ENCODE measurements around the gene KCNQ1. TPM values are rescaled to one million over a fixed set of nuclear protein-coding genes. Genes with fewer than 3 reads are reported as not detected.

The KCNQ1 gene
- polyA plus RNA-seq, 2 donors, result 0.31 to 0.52 TPM

- Histone ChIP-seq H3K9me3 (ENCODE audit: control insufficient read depth in 2 of 2, insufficient read depth in 1 of 2, low read depth in 1 of 2, low read length in 1 of 2) (no peaks in the 10 kb centered on the region), H3K4me1 (ENCODE audit: control insufficient read depth in 2 of 2, insufficient read depth in 2 of 2, low read length in 1 of 2) (no peaks in the 10 kb centered on the region), H3K4me3 (ENCODE audit: low read depth in 1 of 2, low read length in 2 of 2) (no peak overlapping the region), H3K27me3 (ENCODE audit: control insufficient read depth in 1 of 2, insufficient read depth in 2 of 2, low read length in 2 of 2) (no peaks in the 10 kb centered on the region), H3K27ac (ENCODE audit: low read depth in 2 of 2, low read length in 1 of 2) (no peak overlapping the region), H3K36me3 (ENCODE audit: control insufficient read depth in 2 of 2, insufficient read depth in 2 of 2, low read length in 1 of 2) (no peaks in the 10 kb centered on the region)
- 78 to 86% methylated on average over 18 of the region's 18 CpGs for WGBS, 2 donors
These were observed 413.1 kb downstream of the KCNQ1 start for GRCh38 chr11:2857918-2858317.

GRCh38 chr11:2858995-2859698 is 414.3 kb downstream of the KCNQ1 start:
- no peak overlapping the region for H3K27ac ChIP-seq (ENCODE audit: low read depth in 2 of 2, low read length in 1 of 2)
- H3K4me3 ChIP-seq (ENCODE audit: low read depth in 1 of 2, low read length in 2 of 2), result no peak overlapping the region
- H3K4me1 ChIP-seq (ENCODE audit: control insufficient read depth in 2 of 2, insufficient read depth in 2 of 2, low read length in 1 of 2), result peaks cover 0 to under 1% of the 10 kb centered on the region in 2 donors
- no peaks in the 10 kb centered on the region for H3K9me3 ChIP-seq (ENCODE audit: control insufficient read depth in 2 of 2, insufficient read depth in 1 of 2, low read depth in 1 of 2, low read length in 1 of 2)
- no peaks in the 10 kb centered on the region for H3K36me3 ChIP-seq (ENCODE audit: control insufficient read depth in 2 of 2, insufficient read depth in 2 of 2, low read length in 1 of 2)
- H3K27me3 ChIP-seq (ENCODE audit: control insufficient read depth in 1 of 2, insufficient read depth in 2 of 2, low read length in 2 of 2), result no peaks in the 10 kb centered on the region
- WGBS, 2 donors, result 74 to 77% methylated on average over 16 of the region's 16 CpGs

GRCh38 chr11:2859699-2860037 is 414.9 kb downstream of the KCNQ1 start:
- no peak overlapping the region for H3K4me3 ChIP-seq (ENCODE audit: low read depth in 1 of 2, low read length in 2 of 2)

GRCh38 chr11:2860636-2861035 is 415.8 kb downstream of the KCNQ1 start:
- H3K36me3 ChIP-seq (ENCODE audit: control insufficient read depth in 2 of 2, insufficient read depth in 2 of 2, low read length in 1 of 2), result no peaks in the 10 kb centered on the region
- no peaks in the 10 kb centered on the region for H3K27me3 ChIP-seq (ENCODE audit: control insufficient read depth in 1 of 2, insufficient read depth in 2 of 2, low read length in 2 of 2)
- 52 to 57% methylated on average over 7 of the region's 7 CpGs for WGBS, 2 donors
- H3K27ac ChIP-seq (ENCODE audit: low read depth in 2 of 2, low read length in 1 of 2), result no peak overlapping the region
- H3K9me3 ChIP-seq (ENCODE audit: control insufficient read depth in 2 of 2, insufficient read depth in 1 of 2, low read depth in 1 of 2, low read length in 1 of 2), result no peaks in the 10 kb centered on the region
- peaks cover 0 to 2% of the 10 kb centered on the region in 2 donors for H3K4me1 ChIP-seq (ENCODE audit: control insufficient read depth in 2 of 2, insufficient read depth in 2 of 2, low read length in 1 of 2)
- H3K4me3 ChIP-seq (ENCODE audit: low read depth in 1 of 2, low read length in 2 of 2), result no peak overlapping the region

More at GRCh38 chr11:2859699-2860037, 414.9 kb downstream of the KCNQ1 start:
- 89 to 91% methylated on average over 10 of the region's 10 CpGs for WGBS, 2 donors
- Histone ChIP-seq H3K36me3 (ENCODE audit: control insufficient read depth in 2 of 2, insufficient read depth in 2 of 2, low read length in 1 of 2) (no peaks in the 10 kb centered on the region), H3K9me3 (ENCODE audit: control insufficient read depth in 2 of 2, insufficient read depth in 1 of 2, low read depth in 1 of 2, low read length in 1 of 2) (no peaks in the 10 kb centered on the region), H3K4me1 (ENCODE audit: control insufficient read depth in 2 of 2, insufficient read depth in 2 of 2, low read length in 1 of 2) (peaks cover 0 to 2% of the 10 kb centered on the region in 2 donors), H3K27ac (ENCODE audit: low read depth in 2 of 2, low read length in 1 of 2) (no peak overlapping the region), H3K27me3 (ENCODE audit: control insufficient read depth in 1 of 2, insufficient read depth in 2 of 2, low read length in 2 of 2) (no peaks in the 10 kb centered on the region)

DNA sequence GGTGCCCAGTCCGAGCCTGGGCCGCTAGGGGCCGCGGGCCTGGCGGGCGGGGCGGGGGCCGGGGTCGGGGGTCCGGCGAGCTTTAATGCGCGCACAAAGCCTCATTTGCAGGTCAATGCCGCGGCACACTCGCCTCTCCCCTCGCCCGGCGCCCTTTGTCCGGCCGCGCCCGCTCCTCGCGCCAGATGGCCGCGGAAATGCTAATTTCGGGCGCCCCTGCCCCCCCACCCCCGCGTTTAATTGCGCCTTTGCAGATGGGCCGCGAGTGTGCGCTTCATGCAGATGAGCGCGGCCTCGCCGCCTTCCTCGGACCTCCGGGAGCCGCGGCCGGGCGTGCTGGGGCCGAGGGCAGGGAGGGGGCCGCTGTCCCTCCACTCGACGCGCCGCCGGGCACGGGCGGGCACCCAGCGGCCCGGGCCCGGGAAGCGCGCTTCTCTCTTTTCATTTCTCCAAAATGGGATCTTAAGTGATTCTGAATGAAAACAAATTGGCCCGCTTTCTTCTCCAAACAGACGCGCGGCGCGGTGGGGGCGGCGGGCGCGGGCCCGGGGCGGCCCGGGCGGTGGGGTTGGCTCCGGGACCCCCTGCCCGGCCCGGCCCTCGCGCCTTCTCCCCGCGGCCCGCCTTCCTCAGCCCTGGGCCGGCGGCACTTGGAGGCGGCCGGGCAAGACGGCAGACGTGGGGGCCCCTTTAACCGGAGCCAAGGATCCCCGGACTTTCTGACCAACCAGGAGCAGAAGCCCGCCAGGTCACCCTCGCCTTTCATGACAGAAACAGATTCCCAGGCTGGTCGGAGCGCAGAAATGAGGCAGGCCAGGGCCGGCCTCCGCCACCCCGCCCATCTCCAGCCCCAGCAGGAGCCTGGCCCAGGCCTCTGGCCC is 417.8 kb downstream of the KCNQ1 start:
- H3K27me3 ChIP-seq (ENCODE audit: control insufficient read depth in 1 of 2, insufficient read depth in 2 of 2, low read length in 2 of 2), result no peaks in the 10 kb centered on the region
- H3K27ac ChIP-seq (ENCODE audit: low read depth in 2 of 2, low read length in 1 of 2), result no peak overlapping the region
- H3K4me3 ChIP-seq (ENCODE audit: low read depth in 1 of 2, low read length in 2 of 2), result peak overlapping the region in 1 of 2 donors; percentile 16
- H3K9me3 ChIP-seq (ENCODE audit: control insufficient read depth in 2 of 2, insufficient read depth in 1 of 2, low read depth in 1 of 2, low read length in 1 of 2), result peaks cover 0 to 4% of the 10 kb centered on the region in 2 donors
- no peaks in the 10 kb centered on the region for H3K36me3 ChIP-seq (ENCODE audit: control insufficient read depth in 2 of 2, insufficient read depth in 2 of 2, low read length in 1 of 2)
- H3K4me1 ChIP-seq (ENCODE audit: control insufficient read depth in 2 of 2, insufficient read depth in 2 of 2, low read length in 1 of 2), result peaks cover 0 to 2% of the 10 kb centered on the region in 2 donors
- WGBS, 2 donors, result 5 to 10% methylated on average over 83 to 96 of the region's 96 CpGs

GRCh38 chr11:2863276-2863618 is 418.4 kb downstream of the KCNQ1 start:
- H3K4me3 ChIP-seq (ENCODE audit: low read depth in 1 of 2, low read length in 2 of 2), result no peak overlapping the region
- H3K27me3 ChIP-seq (ENCODE audit: control insufficient read depth in 1 of 2, insufficient read depth in 2 of 2, low read length in 2 of 2), result no peaks in the 10 kb centered on the region
- peaks cover 0 to 4% of the 10 kb centered on the region in 2 donors for H3K9me3 ChIP-seq (ENCODE audit: control insufficient read depth in 2 of 2, insufficient read depth in 1 of 2, low read depth in 1 of 2, low read length in 1 of 2)
- WGBS, 2 donors, result 69 to 76% methylated on average over 13 of the region's 13 CpGs
- no peak overlapping the region for H3K27ac ChIP-seq (ENCODE audit: low read depth in 2 of 2, low read length in 1 of 2)
- H3K4me1 ChIP-seq (ENCODE audit: control insufficient read depth in 2 of 2, insufficient read depth in 2 of 2, low read length in 1 of 2), result peaks cover 0 to 2% of the 10 kb centered on the region in 2 donors
- H3K36me3 ChIP-seq (ENCODE audit: control insufficient read depth in 2 of 2, insufficient read depth in 2 of 2, low read length in 1 of 2), result no peaks in the 10 kb centered on the region

GRCh38 chr11:2864901-2865300 is 420.1 kb downstream of the KCNQ1 start:
- no peak overlapping the region for H3K27ac ChIP-seq (ENCODE audit: low read depth in 2 of 2, low read length in 1 of 2)
- peaks cover 0 to 7% of the 10 kb centered on the region in 2 donors for H3K27me3 ChIP-seq (ENCODE audit: control insufficient read depth in 1 of 2, insufficient read depth in 2 of 2, low read length in 2 of 2)

DNA sequence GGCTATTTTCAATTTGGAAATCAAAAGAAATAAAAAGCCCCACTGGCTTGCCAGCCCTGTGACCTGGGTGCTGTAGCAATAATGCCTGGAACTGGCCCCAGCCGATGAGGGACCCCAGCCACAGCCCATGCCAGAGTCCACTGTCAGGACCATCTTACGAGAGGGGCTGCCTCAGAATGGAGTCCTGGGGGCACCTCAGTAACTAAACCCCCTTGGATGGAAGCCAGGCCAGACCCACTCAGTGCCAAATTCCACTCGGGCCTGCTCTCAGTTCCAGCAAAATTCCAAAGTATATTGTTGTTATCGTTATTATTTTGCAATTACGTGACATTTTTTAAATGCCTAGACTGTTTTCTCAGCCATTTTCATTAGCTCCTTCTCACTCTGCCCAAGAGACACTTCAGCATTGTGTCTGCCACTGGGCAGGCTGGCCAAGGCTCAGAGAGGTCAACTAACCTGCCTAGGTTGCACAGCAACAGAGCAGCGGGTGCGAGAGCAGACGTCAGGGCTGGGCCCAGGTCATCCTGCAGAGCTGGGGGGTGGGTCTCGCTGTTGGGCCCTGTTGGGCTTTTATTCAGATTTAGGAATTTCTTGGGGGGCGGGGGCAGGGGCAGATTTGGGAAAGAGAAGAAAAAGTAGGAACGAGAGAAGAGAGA is 421.2 kb downstream of the KCNQ1 start:
- Histone ChIP-seq H3K4me3 (ENCODE audit: low read depth in 1 of 2, low read length in 2 of 2) (no peak overlapping the region), H3K27me3 (ENCODE audit: control insufficient read depth in 1 of 2, insufficient read depth in 2 of 2, low read length in 2 of 2) (peaks cover 0 to 8% of the 10 kb centered on the region in 2 donors), H3K9me3 (ENCODE audit: control insufficient read depth in 2 of 2, insufficient read depth in 1 of 2, low read depth in 1 of 2, low read length in 1 of 2) (peaks cover 0 to 4% of the 10 kb centered on the region in 2 donors), H3K4me1 (ENCODE audit: control insufficient read depth in 2 of 2, insufficient read depth in 2 of 2, low read length in 1 of 2) (peaks cover 0 to 2% of the 10 kb centered on the region in 2 donors), H3K27ac (ENCODE audit: low read depth in 2 of 2, low read length in 1 of 2) (no peak overlapping the region), H3K36me3 (ENCODE audit: control insufficient read depth in 2 of 2, insufficient read depth in 2 of 2, low read length in 1 of 2) (no peaks in the 10 kb centered on the region)
- 85 to 91% methylated on average over 11 of the region's 11 CpGs for WGBS, 2 donors

More at GRCh38 chr11:2864901-2865300, 420.1 kb downstream of the KCNQ1 start:
- peaks cover 0 to 4% of the 10 kb centered on the region in 2 donors for H3K9me3 ChIP-seq (ENCODE audit: control insufficient read depth in 2 of 2, insufficient read depth in 1 of 2, low read depth in 1 of 2, low read length in 1 of 2)
- H3K4me1 ChIP-seq (ENCODE audit: control insufficient read depth in 2 of 2, insufficient read depth in 2 of 2, low read length in 1 of 2), result peaks cover 0 to 2% of the 10 kb centered on the region in 2 donors
- 84 to 90% methylated on average over 10 of the region's 10 CpGs for WGBS, 2 donors
- H3K4me3 ChIP-seq (ENCODE audit: low read depth in 1 of 2, low read length in 2 of 2), result no peak overlapping the region
- H3K36me3 ChIP-seq (ENCODE audit: control insufficient read depth in 2 of 2, insufficient read depth in 2 of 2, low read length in 1 of 2), result no peaks in the 10 kb centered on the region

DNA sequence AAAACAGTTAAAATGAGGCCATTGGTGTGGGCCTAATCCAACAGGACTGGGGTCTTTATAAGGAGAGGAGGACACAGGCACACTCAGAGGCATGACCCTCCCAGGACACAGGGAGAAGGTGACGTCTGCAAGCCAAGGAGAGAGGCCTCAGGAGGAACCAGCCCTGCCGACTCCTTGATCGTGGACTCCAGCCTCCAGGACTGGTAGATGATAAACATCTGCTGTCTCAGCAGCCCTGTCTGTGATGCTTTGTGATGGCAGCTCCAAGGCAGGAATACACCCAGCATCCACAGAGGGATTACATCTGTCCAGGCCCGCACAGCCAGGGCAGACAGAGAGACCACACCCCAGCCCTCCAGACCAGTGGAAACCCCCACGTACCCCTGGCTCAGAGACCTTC is 422.3 kb downstream of the KCNQ1 start:
- H3K27ac ChIP-seq (ENCODE audit: low read depth in 2 of 2, low read length in 1 of 2), result no peak overlapping the region
- H3K4me1 ChIP-seq (ENCODE audit: control insufficient read depth in 2 of 2, insufficient read depth in 2 of 2, low read length in 1 of 2), result peaks cover 0 to 2% of the 10 kb centered on the region in 2 donors
- no peaks in the 10 kb centered on the region for H3K36me3 ChIP-seq (ENCODE audit: control insufficient read depth in 2 of 2, insufficient read depth in 2 of 2, low read length in 1 of 2)
- H3K9me3 ChIP-seq (ENCODE audit: control insufficient read depth in 2 of 2, insufficient read depth in 1 of 2, low read depth in 1 of 2, low read length in 1 of 2), result peaks cover 0 to 4% of the 10 kb centered on the region in 2 donors
- H3K27me3 ChIP-seq (ENCODE audit: control insufficient read depth in 1 of 2, insufficient read depth in 2 of 2, low read length in 2 of 2), result peaks cover 0 to 8% of the 10 kb centered on the region in 2 donors
- no peak overlapping the region for H3K4me3 ChIP-seq (ENCODE audit: low read depth in 1 of 2, low read length in 2 of 2)
- WGBS, 2 donors, result 86 to 90% methylated on average over 5 of the region's 5 CpGs

All from esophagus (tissue), 2 donors.